Measurements from ENCODE around the gene TMEM45B.
"Not testable (repeated sequence)": the region's sequence is repeated elsewhere in the genome, so short reads cannot be mapped to it uniquely, and the experiment has no call there.

TMEM45B gene

DNA sequence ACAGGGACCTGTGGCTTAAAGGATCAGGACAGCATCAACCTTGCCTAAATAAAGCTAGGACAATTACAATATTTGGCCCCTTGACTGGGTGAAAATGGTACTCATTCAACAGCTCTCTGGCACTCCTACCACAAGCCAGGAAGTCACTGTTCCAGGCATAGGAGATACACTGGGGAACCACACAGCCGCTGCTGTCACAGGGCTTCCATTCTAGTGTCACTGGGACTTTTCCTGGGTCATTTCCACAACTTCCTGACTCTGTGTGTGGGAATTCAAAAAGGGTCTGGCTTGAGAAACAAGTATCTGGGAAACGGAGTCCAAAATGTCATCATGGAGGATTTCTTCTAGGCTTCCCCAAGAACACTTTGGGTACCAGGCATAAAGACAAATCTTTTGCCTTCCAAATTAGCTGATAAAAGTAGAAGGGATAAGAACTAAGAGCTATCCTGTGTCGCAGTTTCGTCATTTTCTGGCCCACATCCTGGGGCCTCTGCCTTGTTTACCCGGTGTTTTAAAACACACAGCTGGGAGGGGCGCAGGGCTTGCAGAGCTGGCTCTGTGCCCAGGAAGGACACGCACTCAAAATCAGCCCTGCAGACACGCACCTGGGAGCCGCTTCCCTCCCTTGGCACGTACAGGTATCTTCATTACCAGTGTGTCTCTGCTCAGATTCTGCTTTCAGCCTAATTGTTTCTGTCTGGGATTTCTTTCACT lies 38.0 kb downstream of the TMEM45B start:
- DNase-seq: peak; percentile 92

DNA sequence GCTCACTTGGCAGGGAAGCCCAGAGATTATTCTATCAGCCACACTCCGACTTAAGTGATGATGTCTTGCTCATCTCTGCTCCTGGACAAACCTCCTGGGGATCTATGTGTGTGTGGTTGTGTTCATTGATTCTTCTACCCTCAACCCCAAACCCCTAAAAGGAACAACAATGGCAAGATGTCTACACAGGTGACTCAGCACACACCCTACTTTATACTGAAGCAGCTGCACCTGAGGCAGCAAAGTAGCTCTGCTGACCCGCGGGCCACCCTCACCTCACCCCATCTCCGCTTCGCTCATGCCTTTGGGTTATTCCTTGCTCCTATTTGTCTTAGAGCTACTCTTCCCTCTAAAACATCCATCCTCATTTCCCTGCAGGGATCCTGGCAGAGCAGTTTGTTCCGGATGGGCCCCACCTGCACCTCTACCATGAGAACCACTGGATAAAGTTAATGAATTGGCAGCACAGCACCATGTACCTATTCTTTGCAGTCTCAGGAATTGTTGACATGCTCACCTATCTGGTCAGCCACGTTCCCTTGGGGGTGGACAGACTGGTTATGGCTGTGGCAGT lies 38.7 kb downstream of the TMEM45B start:
- no peak for DNase-seq

DNA sequence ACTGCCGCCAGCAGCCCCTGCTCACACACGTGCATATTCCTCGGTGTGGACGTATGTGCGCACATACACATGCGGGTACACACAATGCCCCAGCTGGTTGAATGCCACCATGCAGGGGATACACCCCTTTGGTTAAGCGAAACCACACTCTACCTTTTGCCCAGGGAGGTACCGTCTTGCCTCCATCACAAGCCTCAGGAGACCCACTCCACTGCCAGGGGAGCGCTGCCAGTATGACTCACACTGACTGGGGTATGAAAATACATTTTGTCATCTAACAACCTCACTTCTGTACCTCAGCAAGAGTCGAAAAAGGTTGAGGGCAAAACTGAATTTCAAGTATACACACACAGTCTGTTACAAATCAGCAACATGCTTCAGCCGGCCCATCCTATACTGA lies 39.4 kb downstream of the TMEM45B start:
- DNase-seq: no peak

DNA sequence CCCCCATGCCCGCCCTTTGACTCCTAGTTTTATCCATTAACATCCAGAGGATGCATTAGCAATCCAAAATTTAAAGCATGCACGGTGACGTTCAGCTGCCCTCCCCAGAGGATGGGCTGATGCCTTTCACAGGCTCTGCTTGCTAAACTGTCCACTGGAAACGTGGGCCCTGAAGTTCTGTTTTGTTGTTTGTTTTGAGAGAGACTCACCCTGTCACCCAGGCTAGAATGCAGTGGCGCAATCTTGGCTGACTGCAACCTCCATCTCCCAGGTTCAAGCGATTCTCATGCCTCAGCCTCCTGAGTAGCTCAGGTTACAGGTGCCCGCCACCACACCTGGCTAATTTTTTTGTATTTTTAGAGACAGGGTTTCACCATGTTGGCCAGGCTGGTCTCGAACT lies 40.4 kb downstream of the TMEM45B start:
- no peak for DNase-seq

DNA sequence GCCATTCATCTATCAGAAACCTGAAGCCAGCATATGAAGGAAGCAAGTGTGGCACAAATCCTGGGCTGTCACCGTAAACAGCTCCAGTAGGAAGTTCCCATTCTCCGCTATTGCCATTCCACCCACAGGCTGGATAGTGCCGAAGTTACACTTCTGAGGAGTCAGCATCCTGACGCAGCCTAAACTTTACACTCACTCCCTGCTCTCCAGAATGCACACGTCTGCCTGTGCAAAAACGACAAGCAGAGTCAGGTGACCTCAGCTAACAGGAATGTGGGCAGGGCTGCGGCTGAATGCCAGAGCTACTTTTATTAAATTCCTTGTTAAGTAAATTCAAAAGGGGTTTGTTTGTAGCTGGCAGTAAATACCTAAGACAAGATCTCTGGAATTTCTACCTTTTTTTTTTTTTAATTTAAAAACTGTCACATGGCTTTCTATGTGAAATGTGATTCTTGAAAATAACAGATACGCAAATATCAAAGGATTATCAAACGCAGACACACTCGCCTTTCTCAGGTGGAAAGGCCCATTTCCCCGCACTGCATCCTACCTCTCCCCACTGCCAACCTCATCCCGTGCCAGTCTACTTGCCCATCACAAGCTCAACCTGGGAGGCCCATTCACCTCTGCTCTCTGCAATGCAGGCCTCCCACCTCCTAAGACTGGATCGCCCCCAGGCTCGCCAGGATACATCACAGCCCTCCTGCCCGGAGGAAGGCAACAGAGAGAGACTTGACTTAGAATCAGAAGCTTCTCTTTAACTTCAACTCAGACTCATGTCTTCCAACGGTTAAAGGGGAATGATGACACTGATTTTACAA lies 46.3 kb downstream of the TMEM45B start:
- no peak for DNase-seq

DNA sequence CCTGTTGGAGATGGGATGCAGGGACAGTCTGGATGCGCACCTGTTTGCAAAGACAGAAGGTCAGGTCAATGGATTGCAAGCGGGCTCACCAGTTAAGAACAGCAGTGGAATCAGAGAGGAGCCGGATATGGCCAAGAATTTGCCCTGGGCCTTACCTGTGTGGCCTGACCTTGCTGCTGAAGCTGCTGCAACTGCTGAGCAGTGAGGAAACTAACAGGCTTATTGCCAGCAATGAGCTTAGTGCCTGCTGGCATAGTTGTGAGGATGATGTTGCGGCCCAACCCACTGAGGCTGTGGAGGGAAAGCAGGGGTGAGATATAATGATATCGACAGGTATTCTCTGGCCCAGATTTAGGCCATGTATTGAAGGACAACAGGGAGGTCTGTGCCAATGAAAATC lies 49.2 kb downstream of the TMEM45B start:
- no peak for DNase-seq

DNA sequence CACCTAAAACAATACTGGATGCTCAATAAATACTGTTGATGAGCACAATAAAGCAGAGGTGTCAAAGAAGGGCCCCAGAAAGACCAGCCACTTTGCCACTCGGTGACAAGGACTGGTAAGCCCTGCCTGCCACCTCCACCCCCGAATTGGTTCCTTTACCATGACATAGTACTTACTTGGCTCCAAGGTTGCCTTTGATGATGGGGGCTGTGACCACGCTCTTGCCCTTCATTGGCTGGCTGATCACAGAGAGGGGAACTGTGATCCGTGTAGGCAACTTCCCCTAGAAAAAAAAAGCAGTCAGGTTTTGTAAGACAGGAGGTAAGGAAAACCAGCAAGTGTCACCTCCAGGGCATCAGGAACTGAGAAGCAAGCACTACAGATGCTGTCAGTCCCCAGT lies 50.1 kb downstream of the TMEM45B start:
- DNase-seq: no peak

DNA sequence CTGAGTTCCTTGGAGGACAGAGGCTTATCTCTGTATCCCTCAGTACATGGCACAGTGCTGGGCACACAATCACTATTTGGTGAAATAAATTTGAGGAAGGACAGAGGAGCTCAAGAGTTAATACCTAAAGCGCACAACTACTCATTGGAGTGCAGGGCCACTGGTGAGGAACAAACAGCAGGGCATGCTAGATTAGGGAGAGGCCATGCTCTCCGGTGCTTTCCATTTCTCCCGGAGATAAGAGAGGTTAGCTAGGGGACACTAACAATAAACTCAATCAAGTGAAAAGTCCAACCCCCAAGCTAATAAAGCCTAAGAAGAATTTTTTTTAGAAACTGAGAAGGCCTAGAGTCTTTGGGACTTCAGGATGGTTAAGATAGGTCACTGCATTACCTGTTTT lies 50.7 kb downstream of the TMEM45B start:
- DNase-seq: no peak

DNA sequence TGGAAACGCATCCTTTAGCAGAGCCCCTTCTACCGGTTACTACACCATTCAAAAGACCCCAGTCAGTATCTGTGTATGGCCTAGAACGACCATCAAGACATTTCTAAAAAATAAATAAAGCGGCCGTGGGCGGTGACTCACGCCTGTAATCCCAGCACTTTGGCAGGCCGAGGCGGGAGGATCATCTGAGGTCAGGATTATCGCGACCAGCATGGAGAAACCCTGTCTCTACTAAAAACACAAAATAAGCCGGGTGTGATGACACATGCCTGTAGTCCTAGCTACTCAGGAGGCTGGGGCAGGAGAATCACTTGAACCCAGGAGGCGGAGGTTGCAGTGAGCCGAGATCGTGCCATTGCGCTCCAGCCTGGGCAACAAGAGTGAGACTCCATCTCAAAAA lies 53.0 kb downstream of the TMEM45B start:
- DNase-seq: not testable (repeated sequence)

DNA sequence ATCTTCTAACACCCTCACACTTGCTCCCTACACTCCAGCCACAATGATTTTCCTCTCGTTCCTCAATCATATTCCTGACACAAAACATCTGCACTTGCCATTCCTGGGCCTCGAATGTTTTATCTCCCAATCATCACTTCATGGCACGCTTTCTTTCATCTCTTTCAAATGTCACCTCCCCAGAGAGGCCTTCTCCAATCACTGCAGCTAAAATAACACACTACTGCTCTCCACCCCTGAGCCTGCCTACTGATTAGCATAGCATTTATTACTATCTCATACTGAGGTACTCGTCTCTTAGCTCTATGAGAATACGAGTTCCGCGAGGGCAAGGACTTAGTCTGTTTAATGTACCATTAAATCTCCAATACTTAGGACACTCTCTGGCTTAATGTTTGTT lies 56.3 kb downstream of the TMEM45B start:
- DNase-seq: no peak

DNA sequence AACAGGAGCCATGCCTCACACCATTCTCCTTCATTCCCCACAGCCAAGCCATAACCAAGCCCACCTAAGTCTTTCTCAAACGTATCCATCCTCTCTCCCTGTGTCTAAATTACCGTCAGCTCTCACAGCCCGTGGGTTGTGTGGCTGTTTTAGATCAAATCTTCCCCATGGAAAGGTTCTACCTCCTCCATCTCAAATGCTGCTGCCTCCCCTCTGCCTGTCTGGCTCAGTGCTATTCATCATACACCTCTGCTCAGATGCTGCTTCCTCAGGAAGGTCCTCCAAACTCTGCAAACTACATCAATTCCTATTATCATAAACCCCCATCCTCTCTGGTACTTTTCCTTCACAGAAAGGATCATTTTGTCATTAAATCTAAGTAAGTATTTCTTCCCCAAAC lies 64.7 kb downstream of the TMEM45B start:
- DNase-seq: no peak

DNA sequence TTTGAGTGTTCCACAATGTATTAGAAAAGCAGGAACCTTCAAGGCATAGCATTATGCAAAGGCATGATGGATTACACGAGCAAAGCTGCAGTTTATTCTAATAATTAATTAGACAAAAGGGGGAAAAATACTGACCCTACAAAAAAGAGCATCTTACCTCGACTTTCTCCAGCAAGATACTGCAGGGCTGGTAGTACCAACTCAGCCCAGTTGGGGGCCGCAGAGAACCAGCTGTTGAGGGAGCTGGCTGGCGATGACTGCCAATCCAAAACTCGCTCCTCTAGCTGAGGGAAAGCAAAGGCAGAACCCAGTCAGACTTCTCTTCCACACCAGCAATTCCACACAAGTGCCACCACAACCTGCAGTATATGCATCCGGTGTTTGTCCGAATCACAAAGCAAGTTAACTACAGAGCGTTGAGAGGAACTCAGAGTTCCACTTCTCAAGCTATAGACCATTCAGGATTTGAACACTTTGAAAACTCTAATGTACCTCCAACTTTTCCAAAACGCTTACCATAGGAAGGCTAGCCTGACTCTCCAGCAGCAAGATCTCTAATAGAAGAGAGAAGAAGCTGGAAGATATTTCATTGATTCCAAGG lies 66.0 kb downstream of the TMEM45B start:
- peak; percentile 21 for DNase-seq

DNA sequence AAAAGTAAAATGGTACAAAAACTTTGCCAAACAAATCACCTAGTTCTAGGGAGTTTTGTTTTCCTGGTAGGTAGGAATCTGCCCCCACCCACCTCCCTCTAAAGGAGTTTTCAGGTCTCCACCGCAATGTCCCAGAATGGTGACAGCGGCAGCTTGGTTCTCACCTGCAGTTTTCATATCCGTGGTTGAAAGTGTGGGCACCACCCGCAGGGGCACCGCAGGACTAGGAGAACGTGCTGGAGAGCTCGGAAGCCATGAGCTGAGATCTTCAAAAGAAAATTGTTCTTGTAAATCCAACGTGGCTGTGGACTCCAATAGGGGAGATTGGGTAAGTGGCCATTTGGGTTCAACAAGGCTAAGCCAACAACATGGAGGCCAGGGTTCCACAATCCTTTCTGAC lies 68.9 kb downstream of the TMEM45B start:
- DNase-seq: no peak

DNA sequence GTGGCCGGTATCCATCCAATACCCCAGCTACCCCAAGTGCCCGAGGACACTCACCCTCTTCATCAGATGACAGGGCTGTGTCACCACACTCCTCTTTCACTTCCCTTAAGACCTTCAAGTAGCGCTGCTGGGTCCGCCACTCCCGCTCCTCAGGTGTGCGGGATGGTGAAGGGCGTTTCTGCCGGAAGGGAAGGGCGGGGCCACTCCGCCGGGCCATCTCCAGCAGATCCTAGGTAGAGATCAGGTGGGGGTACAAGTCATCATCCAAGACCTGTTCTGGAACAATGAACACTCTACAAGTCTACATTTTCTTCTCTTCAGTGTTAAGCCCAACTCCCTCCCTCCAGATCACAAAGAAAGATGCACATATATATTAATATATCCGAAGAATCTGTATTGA lies 69.7 kb downstream of the TMEM45B start:
- DNase-seq: no peak

DNA sequence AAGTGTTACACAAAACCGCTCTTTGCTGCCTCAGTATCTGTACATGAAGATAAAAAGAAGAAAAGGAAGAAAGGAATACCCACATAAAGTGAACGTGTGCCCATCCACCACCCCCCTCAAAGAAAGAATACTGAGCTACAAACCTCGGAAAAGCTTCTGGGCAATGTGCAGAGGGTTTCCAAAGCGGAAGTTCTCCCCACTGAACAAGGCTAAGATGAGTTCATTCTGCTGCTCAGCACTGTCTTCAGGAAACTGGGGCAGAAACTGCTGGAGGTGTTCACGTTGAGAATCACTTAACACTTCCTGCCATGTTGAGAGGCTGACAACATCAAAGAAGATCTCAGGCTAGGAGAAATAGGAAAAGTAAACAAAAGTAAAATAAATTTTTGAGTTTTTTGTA lies 72.8 kb downstream of the TMEM45B start:
- peak; percentile 33 for DNase-seq

DNA sequence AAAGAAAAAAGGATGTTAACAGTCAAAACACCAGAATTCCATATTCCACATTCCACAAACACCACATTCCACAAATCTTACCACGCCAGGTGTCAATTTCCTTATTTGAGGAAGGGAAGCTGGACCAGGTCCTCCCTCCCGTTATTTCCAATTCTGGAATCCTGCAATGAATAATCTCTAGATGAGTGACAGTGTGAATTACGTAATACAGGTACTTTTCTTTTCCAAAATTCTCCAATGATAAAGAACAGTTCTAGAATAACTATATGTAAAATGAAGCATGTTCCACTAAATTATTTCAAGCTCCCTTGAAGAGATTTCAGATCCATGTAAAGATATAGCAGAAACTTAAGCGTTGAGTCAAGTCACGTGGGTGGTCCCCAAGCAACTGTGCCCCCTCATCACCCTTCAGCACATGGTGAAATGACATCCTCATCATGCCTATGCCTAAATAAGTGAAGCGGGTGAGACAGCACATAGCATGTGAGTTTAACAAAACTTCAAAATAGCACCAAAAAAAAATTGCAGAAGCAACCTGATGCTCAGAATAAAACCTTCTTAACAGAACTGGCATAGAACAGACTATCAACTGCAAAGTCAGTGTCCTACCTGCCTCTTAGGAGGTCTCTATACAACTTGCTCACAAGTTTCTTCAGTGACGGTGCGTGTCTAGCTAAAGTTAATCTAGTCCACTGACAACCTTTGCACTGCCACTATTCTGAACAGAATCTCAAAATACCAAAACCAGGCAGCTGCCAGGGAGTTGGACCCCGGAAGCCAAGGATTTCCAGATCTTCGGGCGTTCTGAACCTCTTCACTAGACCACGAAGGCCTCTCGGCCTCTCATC lies 78.9 kb downstream of the TMEM45B start:
- DNase-seq: peak; percentile 7

DNA sequence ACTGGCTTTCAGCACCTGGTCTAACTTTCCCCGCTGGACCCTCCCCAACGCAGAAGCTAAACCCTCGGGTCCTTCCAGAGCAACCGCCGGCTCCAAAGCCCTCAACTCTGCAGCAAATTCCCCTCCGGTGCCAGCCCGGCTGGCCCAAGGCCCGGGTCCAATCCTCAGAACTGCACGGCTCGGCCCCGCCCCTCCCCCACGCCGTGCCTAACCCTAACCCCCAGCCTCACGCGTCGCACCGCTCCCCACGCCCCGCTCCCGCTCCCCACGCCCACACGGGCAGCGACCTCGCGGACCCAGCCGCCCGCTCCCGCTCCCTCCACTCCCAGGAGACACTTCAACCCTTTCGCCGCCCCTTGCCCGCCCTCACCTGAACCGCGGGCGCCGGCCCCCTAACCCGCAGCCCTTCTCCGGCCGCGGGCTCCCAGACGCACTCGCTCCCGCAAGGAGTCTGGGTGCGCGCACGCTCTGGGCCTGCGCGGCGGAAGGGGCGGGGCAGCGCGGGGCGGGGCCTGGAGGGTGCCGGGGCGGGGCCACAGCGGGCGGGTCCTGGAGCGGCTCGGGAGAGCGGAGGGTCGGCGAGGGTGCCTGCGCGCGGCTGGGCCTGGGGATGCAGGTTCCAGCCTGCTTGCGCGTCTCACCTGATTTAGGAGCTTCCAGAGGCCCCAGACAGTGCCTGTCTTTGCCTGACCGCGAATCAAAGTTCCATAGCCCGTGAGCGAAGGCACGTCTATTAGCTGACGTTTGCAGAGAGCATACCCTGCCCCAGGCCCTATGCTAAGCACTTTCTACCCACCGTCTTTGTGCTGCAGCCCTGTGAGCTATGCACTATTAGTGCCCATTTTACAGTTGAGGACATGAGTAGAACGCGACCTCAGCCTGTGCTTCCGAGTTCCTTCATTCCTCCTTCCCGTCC lies 79.7 kb downstream of the TMEM45B start, which contains the start of gene NFRKB:
TSS of gene NFRKB (minus strand) at position 453 of the 916 bp plus-strand sequence. CDS start 2,729 bp downstream, outside the sequence.
- DNase-seq: peak; percentile 77

DNA sequence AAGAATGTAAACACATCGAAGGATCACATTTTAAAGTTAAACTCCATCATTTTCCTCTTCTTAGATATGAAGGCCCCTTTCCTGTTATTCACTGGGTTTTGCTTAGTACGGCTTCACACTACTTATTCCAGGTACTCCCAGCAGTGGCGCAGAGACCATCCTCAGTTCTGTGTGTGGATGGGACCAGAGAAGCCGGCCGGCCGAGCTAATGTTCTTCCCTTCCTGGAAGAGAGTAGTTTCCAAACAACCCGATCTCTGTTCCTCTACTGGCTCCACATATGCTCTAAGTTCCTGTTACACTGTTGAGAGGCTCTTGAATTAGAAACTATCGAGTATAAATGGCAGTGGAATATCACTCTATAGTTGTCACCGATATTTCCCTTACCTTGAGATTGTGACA lies 80.4 kb downstream of the TMEM45B start:
- no peak for DNase-seq

DNA sequence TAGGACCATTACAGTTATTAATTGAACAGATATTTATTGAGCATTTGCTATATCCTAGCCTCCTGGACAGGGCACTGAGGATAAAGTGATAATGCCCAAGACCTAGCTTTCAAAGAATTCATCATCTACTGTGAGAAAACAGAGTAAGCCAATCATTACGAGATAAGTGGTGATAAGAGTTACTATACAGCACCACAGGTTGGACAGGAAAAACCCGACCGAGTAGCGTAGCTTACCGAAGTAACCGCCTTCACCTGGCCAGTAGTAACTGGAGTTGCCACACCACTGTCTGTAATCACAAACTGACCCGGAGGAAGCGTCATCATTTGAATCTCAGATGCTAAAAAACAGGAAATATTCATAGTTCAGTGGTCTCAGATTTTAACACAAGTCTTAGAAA lies 89.8 kb downstream of the TMEM45B start:
- no peak for DNase-seq
